Thyroid gland (tissue), 4 donors: ENCODE data around the gene DAB1.

ENCODE experiments used
- CTCF ChIP-seq, 6 experiments: fragments of 200-600 bp in 3 of 6; fragments of 450-650 bp in 3 of 6; sonication (generic) in 3 of 6; IDR thresholded peaks; one replicate each; pipeline ENCODE4 v1.5.1; 2016 to 2019; ENCODE audit warnings: antibody characterized with exemption in 6 of 6, mild to moderate bottlenecking in 2 of 6, inconsistent platforms in 1 of 6, moderate library complexity in 1 of 6
- POLR2A ChIP-seq, 2 donors: fragments of 450-650 bp; IDR thresholded peaks; one replicate each; pipeline ENCODE4 v1.6.1; 2017; ENCODE audit warnings: antibody characterized with exemption in 2 of 2, mild to moderate bottlenecking in 2 of 2, moderate library complexity in 1 of 2

DNA sequence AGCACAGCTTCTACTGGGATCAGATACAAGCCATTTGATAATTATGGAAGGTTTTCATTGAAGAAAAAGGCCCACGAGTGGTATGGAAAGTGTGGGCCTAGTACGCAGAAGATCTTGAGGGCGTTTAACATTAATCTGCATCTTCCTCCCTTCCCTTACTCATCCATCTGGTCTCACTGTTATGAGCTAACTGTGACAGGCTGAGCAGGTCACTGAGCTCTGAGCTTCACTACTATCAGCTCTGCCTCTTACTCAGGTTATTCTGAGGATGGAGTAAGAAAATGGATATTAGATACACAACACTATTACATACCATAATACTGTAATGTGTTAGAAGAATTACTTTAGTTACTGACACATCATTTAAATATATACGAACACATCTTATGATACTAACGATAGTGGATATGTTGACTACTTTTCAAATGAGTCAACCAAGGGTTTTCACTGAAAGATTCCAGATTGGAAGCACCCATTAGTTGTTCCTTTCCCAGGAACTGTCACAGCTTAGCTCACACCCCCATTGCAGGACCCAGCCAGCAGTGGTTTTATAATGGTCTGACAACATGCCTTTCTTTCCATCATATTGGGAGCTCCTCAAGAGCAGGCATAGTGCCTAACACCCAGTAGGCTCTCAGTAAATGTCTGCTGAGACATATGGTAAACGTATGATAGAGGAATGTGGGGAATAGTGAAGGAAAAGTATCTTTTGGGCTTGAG lies 360.3 kb downstream of the DAB1 start:
- TF ChIP-seq CTCF (IDR thresholded peaks at IDR 0.05) = no peak
- TF ChIP-seq POLR2A (IDR thresholded peaks at IDR 0.05) = no peak
